NK-92 treated with Interleukin-12 subunit alpha and Interleukin-12 subunit beta, amount 100 ng/mL, for 24 hours (cell line): ENCODE measurements around the gene DNAH8.

ENCODE experiments used
- DNase-seq: peaks from one replicate; lab custom pipeline; 2025; lab: John Stamatoyannopoulos, UW

The DNAH8 gene

GRCh38 chr6:39075010-39075686 lies 360.0 kb downstream of the DNAH8 start:
- DNase-seq, result no peak

- DNase-seq, result no peak
These were observed 360.9 kb downstream of the DNAH8 start for GRCh38 chr6:39075807-39076622.

GRCh38 chr6:39076623-39077535 lies 361.8 kb downstream of the DNAH8 start:
- no peak for DNase-seq

- DNase-seq, result no peak
These were observed 362.9 kb downstream of the DNAH8 start for GRCh38 chr6:39077882-39078594.

GRCh38 chr6:39078695-39079094 lies 363.6 kb downstream of the DNAH8 start:
- no peak for DNase-seq

GRCh38 chr6:39079197-39080125 lies 364.4 kb downstream of the DNAH8 start:
- DNase-seq, result no peak
